Gastroesophageal sphincter (tissue), 3 donors: ENCODE results near the gene MFSD6.

ENCODE experiments used
- POLR2A ChIP-seq, 2 donors: fragments of 450-650 bp; IDR thresholded peaks; one replicate each; pipeline ENCODE4 v1.6.1; 2017; ENCODE audit warnings: antibody characterized with exemption in 2 of 2, mild to moderate bottlenecking in 2 of 2, moderate library complexity in 1 of 2
- TF ChIP-seq, protein P1 (sequence below), 4 experiments: fragments of 200-600 bp in 2 of 4; fragments of 450-650 bp in 2 of 4; sonication (generic) in 1 of 4; IDR thresholded peaks; one replicate each; pipeline ENCODE4 v1.5.1; 2017 to 2019; ENCODE audit warnings: antibody characterized with exemption in 4 of 4, mild to moderate bottlenecking in 2 of 4, moderate library complexity in 2 of 4

DNA sequence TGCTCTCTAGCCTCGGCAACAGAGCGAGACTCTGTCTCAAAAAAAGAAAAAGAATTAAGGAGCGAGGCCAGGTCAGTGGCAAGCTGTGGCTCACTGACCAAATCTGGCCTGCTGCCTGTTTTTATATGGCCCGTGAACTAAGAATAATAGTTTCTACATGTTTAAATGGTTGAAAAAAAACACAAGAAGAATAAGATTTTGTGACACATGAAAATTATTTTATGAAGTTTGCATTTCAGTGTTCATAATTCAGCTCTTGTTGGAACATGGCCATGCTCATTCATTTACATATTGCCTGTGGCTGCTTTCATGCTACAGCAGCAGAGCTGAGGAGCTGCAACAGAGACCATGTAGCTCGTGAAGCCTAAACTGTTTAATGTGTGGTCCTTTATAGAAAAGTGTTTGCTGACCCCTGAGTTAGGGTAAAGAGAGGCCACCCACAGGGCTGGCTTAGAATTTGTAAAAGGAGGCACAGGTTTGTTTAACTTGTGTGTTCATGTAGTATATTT is 59.5 kb downstream of the MFSD6 start:
- TF ChIP-seq, protein P1, sequence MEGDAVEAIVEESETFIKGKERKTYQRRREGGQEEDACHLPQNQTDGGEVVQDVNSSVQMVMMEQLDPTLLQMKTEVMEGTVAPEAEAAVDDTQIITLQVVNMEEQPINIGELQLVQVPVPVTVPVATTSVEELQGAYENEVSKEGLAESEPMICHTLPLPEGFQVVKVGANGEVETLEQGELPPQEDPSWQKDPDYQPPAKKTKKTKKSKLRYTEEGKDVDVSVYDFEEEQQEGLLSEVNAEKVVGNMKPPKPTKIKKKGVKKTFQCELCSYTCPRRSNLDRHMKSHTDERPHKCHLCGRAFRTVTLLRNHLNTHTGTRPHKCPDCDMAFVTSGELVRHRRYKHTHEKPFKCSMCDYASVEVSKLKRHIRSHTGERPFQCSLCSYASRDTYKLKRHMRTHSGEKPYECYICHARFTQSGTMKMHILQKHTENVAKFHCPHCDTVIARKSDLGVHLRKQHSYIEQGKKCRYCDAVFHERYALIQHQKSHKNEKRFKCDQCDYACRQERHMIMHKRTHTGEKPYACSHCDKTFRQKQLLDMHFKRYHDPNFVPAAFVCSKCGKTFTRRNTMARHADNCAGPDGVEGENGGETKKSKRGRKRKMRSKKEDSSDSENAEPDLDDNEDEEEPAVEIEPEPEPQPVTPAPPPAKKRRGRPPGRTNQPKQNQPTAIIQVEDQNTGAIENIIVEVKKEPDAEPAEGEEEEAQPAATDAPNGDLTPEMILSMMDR (IDR thresholded peaks at IDR 0.05): no peak
- no peak for TF ChIP-seq POLR2A (IDR thresholded peaks at IDR 0.05)
